ENCODE data around the gene ERV3-1.
"Not testable (repeated sequence)": the region's sequence is repeated elsewhere in the genome, so short reads cannot be mapped to it uniquely, and the experiment has no call there.

DNA sequence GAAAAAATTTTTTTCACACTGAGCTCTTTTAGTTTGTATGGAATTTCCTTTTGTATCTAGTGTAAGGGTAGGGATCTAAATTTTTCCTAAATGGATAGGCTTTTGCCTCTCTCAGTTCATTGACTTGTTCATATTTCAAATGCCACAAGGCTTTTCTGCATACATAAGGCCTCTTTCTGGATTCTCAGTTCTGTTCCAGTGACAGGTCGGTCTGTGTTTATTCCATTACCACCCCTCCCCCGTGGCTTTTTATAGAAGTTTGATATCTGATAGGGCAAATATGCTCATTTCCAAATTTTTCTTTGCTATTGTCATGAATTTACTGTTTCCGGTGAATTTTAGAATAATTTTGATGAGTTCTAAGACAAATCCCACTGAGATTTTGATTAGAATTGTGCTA lies 45.2 kb upstream of the ERV3-1 start:
- TF ChIP-seq, protein P1, sequence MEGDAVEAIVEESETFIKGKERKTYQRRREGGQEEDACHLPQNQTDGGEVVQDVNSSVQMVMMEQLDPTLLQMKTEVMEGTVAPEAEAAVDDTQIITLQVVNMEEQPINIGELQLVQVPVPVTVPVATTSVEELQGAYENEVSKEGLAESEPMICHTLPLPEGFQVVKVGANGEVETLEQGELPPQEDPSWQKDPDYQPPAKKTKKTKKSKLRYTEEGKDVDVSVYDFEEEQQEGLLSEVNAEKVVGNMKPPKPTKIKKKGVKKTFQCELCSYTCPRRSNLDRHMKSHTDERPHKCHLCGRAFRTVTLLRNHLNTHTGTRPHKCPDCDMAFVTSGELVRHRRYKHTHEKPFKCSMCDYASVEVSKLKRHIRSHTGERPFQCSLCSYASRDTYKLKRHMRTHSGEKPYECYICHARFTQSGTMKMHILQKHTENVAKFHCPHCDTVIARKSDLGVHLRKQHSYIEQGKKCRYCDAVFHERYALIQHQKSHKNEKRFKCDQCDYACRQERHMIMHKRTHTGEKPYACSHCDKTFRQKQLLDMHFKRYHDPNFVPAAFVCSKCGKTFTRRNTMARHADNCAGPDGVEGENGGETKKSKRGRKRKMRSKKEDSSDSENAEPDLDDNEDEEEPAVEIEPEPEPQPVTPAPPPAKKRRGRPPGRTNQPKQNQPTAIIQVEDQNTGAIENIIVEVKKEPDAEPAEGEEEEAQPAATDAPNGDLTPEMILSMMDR (IDR thresholded peaks at IDR 0.05): not testable (repeated sequence)
- TF ChIP-seq POLR2A (IDR thresholded peaks at IDR 0.05): not testable (repeated sequence)

Data from thyroid gland (tissue), 4 donors.